ENCODE results near the gene MTRF1L.
"Not testable (repeated sequence)": the region's sequence is repeated elsewhere in the genome, so short reads cannot be mapped to it uniquely, and the experiment has no call there.

GRCh38 chr6:152985300-152985699 is 17.2 kb downstream of the MTRF1L start:
- not testable (repeated sequence) for TF ChIP-seq CTCF (conservative IDR thresholded peaks at IDR 0.05); ZFX (IDR thresholded peaks at IDR 0.05)
